Stimulated activated CD4-positive, alpha-beta T cell treated with anti-CD3 and anti-CD28 coated beads, Interleukin-1b, Interleukin-23, amount 100 ng/mL, for 4 hours (primary cell): ENCODE results near the gene IL36A.

Experiments
- DNase-seq, 2 donors: peaks; one replicate each; pipeline ENCODE4 v3.0.0-alpha.2; 2020; ENCODE audit warnings: low read depth in 2 of 2

Gene IL36A

GRCh38 chr2:113007250-113007649 is 2.0 kb downstream of the IL36A start:
- no peak for DNase-seq

GRCh38 chr2:113009622-113010021 is 4.4 kb downstream of the IL36A start:
- no peak for DNase-seq

- no peak for DNase-seq
These were observed 4.8 kb downstream of the IL36A start for GRCh38 chr2:113010088-113010487.

- no peak for DNase-seq
These were observed 5.8 kb downstream of the IL36A start for GRCh38 chr2:113011108-113011507.

GRCh38 chr2:113012436-113013335 is 7.4 kb downstream of the IL36A start:
- no peak for DNase-seq

GRCh38 chr2:113013336-113013661 is 8.0 kb downstream of the IL36A start:
- no peak for DNase-seq

GRCh38 chr2:113014067-113014466 is 8.8 kb downstream of the IL36A start:
- DNase-seq, result no peak

GRCh38 chr2:113015042-113015441 is 9.8 kb downstream of the IL36A start:
- DNase-seq, result no peak

GRCh38 chr2:113015655-113016054 is 10.4 kb downstream of the IL36A start:
- DNase-seq, result no peak

- no peak for DNase-seq
These were observed 13.2 kb downstream of the IL36A start for GRCh38 chr2:113018509-113018908.

- no peak for DNase-seq
These were observed 16.1 kb downstream of the IL36A start for GRCh38 chr2:113021312-113021711.

GRCh38 chr2:113024764-113025163 is 19.5 kb downstream of the IL36A start:
- DNase-seq, result no peak

- DNase-seq, result no peak
These were observed 20.5 kb downstream of the IL36A start for GRCh38 chr2:113025737-113026136.

- DNase-seq, result no peak
These were observed 22.4 kb downstream of the IL36A start for GRCh38 chr2:113027691-113028090.

- DNase-seq, result no peak
These were observed 22.9 kb downstream of the IL36A start for GRCh38 chr2:113028112-113028511.

- no peak for DNase-seq
These were observed 27.5 kb downstream of the IL36A start for GRCh38 chr2:113032737-113033136.

GRCh38 chr2:113034016-113034415 is 28.8 kb downstream of the IL36A start:
- no peak for DNase-seq

- DNase-seq, result no peak
These were observed 31.5 kb downstream of the IL36A start for GRCh38 chr2:113036763-113037162.

- no peak for DNase-seq
These were observed 33.0 kb downstream of the IL36A start for GRCh38 chr2:113038291-113038690.

GRCh38 chr2:113039158-113039557 is 33.9 kb downstream of the IL36A start:
- DNase-seq, result no peak

GRCh38 chr2:113039719-113040118 is 34.5 kb downstream of the IL36A start:
- DNase-seq, result no peak

GRCh38 chr2:113041871-113042270 is 36.6 kb downstream of the IL36A start:
- DNase-seq, result no peak

GRCh38 chr2:113046465-113046864 is 41.2 kb downstream of the IL36A start:
- no peak for DNase-seq
